ENCODE results near the gene FXYD5.
A peak's percentile ranks its signal among the peaks of the same experiment; 100 is the strongest.

Gene FXYD5

GRCh38 chr19:35134601-35135242, 19.8 kb upstream of the FXYD5 start, which contains the start of gene LGI4:
LGI4 (minus strand) TSS chr19:35135059; CDS start chr19:35134680, 379 bp downstream.
- no peak for FAIRE-seq
- TF ChIP-seq PAX5 (IDR thresholded peaks at IDR 0.05; ENCODE audit: insufficient read depth, low read length, severe bottlenecking): no peak
- TF ChIP-seq POLR2A (IDR thresholded peaks at IDR 0.05; ENCODE audit: low read depth, low read length): no peak
- no peak for TF ChIP-seq POU2F2 (IDR thresholded peaks at IDR 0.05; ENCODE audit: low read depth, low read length)
- no peak for TF ChIP-seq SPI1 (IDR thresholded peaks at IDR 0.05; ENCODE audit: low read depth, low read length)
- TF ChIP-seq POLR2AphosphoS5 (IDR thresholded peaks at IDR 0.05; ENCODE audit: low read depth, low read length): no peak
- no peak for TF ChIP-seq TAF1 (IDR thresholded peaks at IDR 0.05; ENCODE audit: low read depth, low read length)

GRCh38 chr19:35135389-35135909, 19.1 kb upstream of the FXYD5 start:
- DNase-seq (ENCODE audit: insufficient read length, low spot score) (peak; percentile 96), FAIRE-seq (peak; percentile 92)
- no peak for TF ChIP-seq SPI1 (IDR thresholded peaks at IDR 0.05; ENCODE audit: low read depth, low read length)
- no peak for TF ChIP-seq TAF1 (IDR thresholded peaks at IDR 0.05; ENCODE audit: low read depth, low read length)
- TF ChIP-seq POLR2A (IDR thresholded peaks at IDR 0.05; ENCODE audit: low read depth, low read length): no peak
- no peak for TF ChIP-seq POU2F2 (IDR thresholded peaks at IDR 0.05; ENCODE audit: low read depth, low read length)
- no peak for TF ChIP-seq PAX5 (IDR thresholded peaks at IDR 0.05; ENCODE audit: insufficient read depth, low read length, severe bottlenecking)
- TF ChIP-seq POLR2AphosphoS5 (IDR thresholded peaks at IDR 0.05; ENCODE audit: low read depth, low read length): no peak

More at GRCh38 chr19:35134601-35135242, 19.8 kb upstream of the FXYD5 start, which contains the start of gene LGI4:
- no peak for DNase-seq (ENCODE audit: insufficient read length, low spot score)

- DNase-seq (ENCODE audit: insufficient read length, low spot score): no peak
- TF ChIP-seq SPI1 (IDR thresholded peaks at IDR 0.05; ENCODE audit: low read depth, low read length) (no peak), POU2F2 (IDR thresholded peaks at IDR 0.05; ENCODE audit: low read depth, low read length) (no peak), TAF1 (IDR thresholded peaks at IDR 0.05; ENCODE audit: low read depth, low read length) (no peak), PAX5 (IDR thresholded peaks at IDR 0.05; ENCODE audit: insufficient read depth, low read length, severe bottlenecking) (no peak), POLR2A (IDR thresholded peaks at IDR 0.05; ENCODE audit: low read depth, low read length) (no peak), POLR2AphosphoS5 (IDR thresholded peaks at IDR 0.05; ENCODE audit: low read depth, low read length) (no peak)
- FAIRE-seq: no peak
Measured at GRCh38 chr19:35136231-35136630, 18.3 kb upstream of the FXYD5 start.

- TF ChIP-seq POU2F2 (IDR thresholded peaks at IDR 0.05; ENCODE audit: low read depth, low read length) (no peak), TAF1 (IDR thresholded peaks at IDR 0.05; ENCODE audit: low read depth, low read length) (no peak), POLR2AphosphoS5 (IDR thresholded peaks at IDR 0.05; ENCODE audit: low read depth, low read length) (no peak), POLR2A (IDR thresholded peaks at IDR 0.05; ENCODE audit: low read depth, low read length) (no peak)
- FAIRE-seq: no peak
- DNase-seq (ENCODE audit: insufficient read length, low spot score): no peak
Measured at GRCh38 chr19:35136977-35137702, 17.4 kb upstream of the FXYD5 start.

GRCh38 chr19:35138305-35138892, 16.1 kb upstream of the FXYD5 start, which contains the start of gene FXYD1:
FXYD1 (plus strand) TSS chr19:35138824; CDS start chr19:35140080, 1,256 bp downstream.
- no peak for FAIRE-seq
- DNase-seq (ENCODE audit: insufficient read length, low spot score): no peak
- TF ChIP-seq POU2F2 (IDR thresholded peaks at IDR 0.05; ENCODE audit: low read depth, low read length) (no peak), PAX5 (IDR thresholded peaks at IDR 0.05; ENCODE audit: insufficient read depth, low read length, severe bottlenecking) (no peak)

- TF ChIP-seq TAF1 (IDR thresholded peaks at IDR 0.05; ENCODE audit: low read depth, low read length) (no peak), PAX5 (IDR thresholded peaks at IDR 0.05; ENCODE audit: insufficient read depth, low read length, severe bottlenecking) (no peak), POU2F2 (IDR thresholded peaks at IDR 0.05; ENCODE audit: low read depth, low read length) (no peak), POLR2A (IDR thresholded peaks at IDR 0.05; ENCODE audit: low read depth, low read length) (no peak), SPI1 (IDR thresholded peaks at IDR 0.05; ENCODE audit: low read depth, low read length) (no peak), POLR2AphosphoS5 (IDR thresholded peaks at IDR 0.05; ENCODE audit: low read depth, low read length) (no peak)
- no peak for DNase-seq (ENCODE audit: insufficient read length, low spot score)
- no peak for FAIRE-seq
Measured at GRCh38 chr19:35140207-35140961, 14.2 kb upstream of the FXYD5 start.

GRCh38 chr19:35140962-35141836, 13.3 kb upstream of the FXYD5 start:
- DNase-seq (ENCODE audit: insufficient read length, low spot score) (peak; percentile 100), FAIRE-seq (peak; percentile 94)
- TF ChIP-seq POU2F2 (IDR thresholded peaks at IDR 0.05; ENCODE audit: low read depth, low read length) (no peak), POLR2A (IDR thresholded peaks at IDR 0.05; ENCODE audit: low read depth, low read length) (no peak), POLR2AphosphoS5 (IDR thresholded peaks at IDR 0.05; ENCODE audit: low read depth, low read length) (no peak), SPI1 (IDR thresholded peaks at IDR 0.05; ENCODE audit: low read depth, low read length) (no peak), PAX5 (IDR thresholded peaks at IDR 0.05; ENCODE audit: insufficient read depth, low read length, severe bottlenecking) (no peak), TAF1 (IDR thresholded peaks at IDR 0.05; ENCODE audit: low read depth, low read length) (no peak)
